Measurements from ENCODE around the gene GPR160. TPM values are rescaled to one million over a fixed set of nuclear protein-coding genes. Genes with fewer than 3 reads are reported as not detected.

GPR160 gene
- total and polyA plus RNA-seq, 9 of the 15 experiments (the other 6 are each of a cell fraction or from before 2014, with no cell fraction given) = 1.3 to 10.5 (median 8.3) TPM

DNA sequence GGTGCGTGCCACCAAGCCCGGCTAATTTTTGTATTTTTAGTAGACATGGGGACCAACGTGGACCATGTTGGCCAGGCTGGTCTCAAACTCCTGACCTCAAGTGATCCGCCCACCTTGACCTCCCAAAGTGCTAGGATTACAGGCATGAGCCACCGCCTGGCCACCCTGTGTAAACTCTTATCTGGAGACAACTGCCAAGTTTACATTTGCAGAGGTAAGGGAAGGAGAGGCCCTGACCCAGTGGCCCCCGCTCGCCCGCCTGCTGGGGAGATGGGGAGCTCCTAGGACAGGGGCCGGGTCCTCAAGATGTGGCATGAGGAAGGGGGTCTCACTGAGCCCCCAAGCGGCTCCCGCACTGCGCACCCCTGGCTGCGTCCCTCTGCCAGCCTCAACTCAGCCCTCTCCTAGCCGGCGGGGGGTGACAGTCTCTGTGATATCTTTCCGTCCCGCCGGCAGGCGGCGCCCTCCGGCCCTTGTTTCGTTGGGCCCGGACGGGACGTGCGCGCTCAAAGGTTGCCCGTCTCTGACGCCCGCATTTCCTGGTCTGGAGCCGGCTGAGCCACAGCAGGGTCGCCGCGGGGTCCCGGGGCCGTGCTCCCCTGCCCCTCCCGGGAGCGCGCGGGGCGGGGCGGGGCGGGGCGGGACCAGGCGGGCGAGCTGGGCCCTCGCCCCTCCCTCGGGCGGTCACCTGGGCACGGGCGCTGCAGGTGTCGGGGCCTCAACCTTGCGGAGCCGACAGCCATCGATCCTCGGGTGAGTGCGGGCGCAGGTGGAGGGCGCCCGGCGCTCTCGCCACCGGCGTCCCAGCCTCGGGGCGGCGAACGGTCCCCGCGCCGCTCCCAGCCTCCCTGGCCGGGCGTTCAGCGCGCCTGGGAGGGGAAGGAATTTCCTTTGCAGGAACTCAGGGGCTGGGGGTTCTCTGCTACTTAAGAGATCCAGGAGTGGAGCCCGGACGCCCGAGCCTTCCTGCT is at the start of gene GPR160 (continued):
- TF ChIP-seq ZNF511 (CRISPR knock-in tag; IDR thresholded peaks at IDR 0.05) = no peak
- TF ChIP-seq CHD2 (IDR thresholded peaks at IDR 0.05; ENCODE audit: low read depth, low read length) = no peak
- TF ChIP-seq HOXB6 (CRISPR knock-in tag; IDR thresholded peaks at IDR 0.05; ENCODE audit: borderline replicate concordance) = no peak
- no peak for TF ChIP-seq PCBP1 (IDR thresholded peaks at IDR 0.05; ENCODE audit: low read depth, low read length, poor library complexity, severe bottlenecking)
- no peak for TF ChIP-seq TARDBP (IDR thresholded peaks at IDR 0.05)
- TF ChIP-seq ZNF232 (CRISPR knock-in tag; IDR thresholded peaks at IDR 0.05) = no peak
- TF ChIP-seq, protein P1, sequence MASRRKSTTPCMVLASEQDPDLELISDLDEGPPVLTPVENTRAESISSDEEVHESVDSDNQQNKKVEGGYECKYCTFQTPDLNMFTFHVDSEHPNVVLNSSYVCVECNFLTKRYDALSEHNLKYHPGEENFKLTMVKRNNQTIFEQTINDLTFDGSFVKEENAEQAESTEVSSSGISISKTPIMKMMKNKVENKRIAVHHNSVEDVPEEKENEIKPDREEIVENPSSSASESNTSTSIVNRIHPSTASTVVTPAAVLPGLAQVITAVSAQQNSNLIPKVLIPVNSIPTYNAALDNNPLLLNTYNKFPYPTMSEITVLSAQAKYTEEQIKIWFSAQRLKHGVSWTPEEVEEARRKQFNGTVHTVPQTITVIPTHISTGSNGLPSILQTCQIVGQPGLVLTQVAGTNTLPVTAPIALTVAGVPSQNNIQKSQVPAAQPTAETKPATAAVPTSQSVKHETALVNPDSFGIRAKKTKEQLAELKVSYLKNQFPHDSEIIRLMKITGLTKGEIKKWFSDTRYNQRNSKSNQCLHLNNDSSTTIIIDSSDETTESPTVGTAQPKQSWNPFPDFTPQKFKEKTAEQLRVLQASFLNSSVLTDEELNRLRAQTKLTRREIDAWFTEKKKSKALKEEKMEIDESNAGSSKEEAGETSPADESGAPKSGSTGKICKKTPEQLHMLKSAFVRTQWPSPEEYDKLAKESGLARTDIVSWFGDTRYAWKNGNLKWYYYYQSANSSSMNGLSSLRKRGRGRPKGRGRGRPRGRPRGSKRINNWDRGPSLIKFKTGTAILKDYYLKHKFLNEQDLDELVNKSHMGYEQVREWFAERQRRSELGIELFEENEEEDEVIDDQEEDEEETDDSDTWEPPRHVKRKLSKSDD (conservative IDR thresholded peaks at IDR 0.05; ENCODE audit: low read length) = no peak
- TF ChIP-seq BRD9 (IDR thresholded peaks at IDR 0.05; ENCODE audit: low read depth, partially characterized antibody) = no peak
- TF ChIP-seq SUPT5H (IDR thresholded peaks at IDR 0.05) = no peak
- no peak for TF ChIP-seq SMAD3 (CRISPR knock-in tag; conservative IDR thresholded peaks at IDR 0.05)
- no peak for TF ChIP-seq ZNF444 (CRISPR knock-in tag; IDR thresholded peaks at IDR 0.05)
- TF ChIP-seq ZNF174 (CRISPR knock-in tag; IDR thresholded peaks at IDR 0.05) = no peak
- TF ChIP-seq, protein P2, sequence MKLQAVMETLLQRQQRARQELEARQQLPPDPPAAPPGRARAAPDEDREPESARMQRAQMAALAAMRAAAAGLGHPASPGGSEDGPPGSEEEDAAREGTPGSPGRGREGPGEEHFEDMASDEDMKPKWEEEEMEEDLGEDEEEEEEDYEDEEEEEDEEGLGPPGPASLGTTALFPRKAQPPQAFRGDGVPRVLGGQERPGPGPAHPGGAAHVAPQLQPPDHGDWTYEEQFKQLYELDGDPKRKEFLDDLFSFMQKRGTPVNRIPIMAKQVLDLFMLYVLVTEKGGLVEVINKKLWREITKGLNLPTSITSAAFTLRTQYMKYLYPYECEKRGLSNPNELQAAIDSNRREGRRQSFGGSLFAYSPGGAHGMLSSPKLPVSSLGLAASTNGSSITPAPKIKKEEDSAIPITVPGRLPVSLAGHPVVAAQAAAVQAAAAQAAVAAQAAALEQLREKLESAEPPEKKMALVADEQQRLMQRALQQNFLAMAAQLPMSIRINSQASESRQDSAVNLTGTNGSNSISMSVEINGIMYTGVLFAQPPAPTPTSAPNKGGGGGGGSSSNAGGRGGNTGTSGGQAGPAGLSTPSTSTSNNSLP (IDR thresholded peaks at IDR 0.05; ENCODE audit: borderline replicate concordance, low read depth, low read length) = no peak
- TF ChIP-seq ARID4B (CRISPR knock-in tag; IDR thresholded peaks at IDR 0.05) = no peak
- TF ChIP-seq HNRNPL (IDR thresholded peaks at IDR 0.05; ENCODE audit: low read depth, low read length) = no peak
- no peak for TF ChIP-seq HMG20B (CRISPR knock-in tag; IDR thresholded peaks at IDR 0.05)
- TF ChIP-seq ERF (CRISPR knock-in tag; IDR thresholded peaks at IDR 0.05) = no peak

All from K562 (cell line).